DLD1 (cell line): ENCODE results near the gene ZNF473.
"Not testable (repeated sequence)": the region's sequence is repeated elsewhere in the genome, so short reads cannot be mapped to it uniquely, and the experiment has no call there.

Source experiments
- in situ Hi-C: cut with HindIII; loops from 2 replicates; pipeline ENCODE4 v1.10.0; 2017; ENCODE audit warnings: low sequenced_read_pairs

ZNF473 gene

GRCh38 chr19:50090706-50091105 lies 64.9 kb downstream of the ZNF473 start:
- in situ Hi-C loops, result not testable (repeated sequence)

DNA sequence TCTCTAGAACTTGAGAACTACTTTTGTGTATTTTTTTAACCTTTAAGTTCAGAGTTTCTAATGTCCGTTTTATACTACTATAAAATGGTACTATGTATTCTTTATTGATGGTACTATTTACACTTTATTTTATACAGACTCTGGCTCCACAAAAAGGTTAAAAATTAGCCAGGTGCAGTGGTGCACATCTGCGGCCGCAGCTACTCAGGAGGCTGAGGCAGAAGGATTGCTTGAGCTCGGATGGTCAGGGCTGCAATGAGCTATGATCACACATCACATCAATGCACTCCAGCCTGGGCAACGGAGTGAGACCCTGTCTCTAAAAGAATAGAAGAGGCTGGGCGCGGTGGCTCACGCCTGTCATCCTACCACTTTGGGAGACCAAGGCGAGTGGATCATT lies 66.0 kb downstream of the ZNF473 start:
- in situ Hi-C loops, result not testable (repeated sequence)

- in situ Hi-C loops, result not testable (repeated sequence)
Measured at GRCh38 chr19:50092597-50092996, 66.8 kb downstream of the ZNF473 start.

- in situ Hi-C loops, result not testable (repeated sequence)
Measured at GRCh38 chr19:50097884-50098283, 72.1 kb downstream of the ZNF473 start.

GRCh38 chr19:50098892-50099291 lies 73.1 kb downstream of the ZNF473 start:
- in situ Hi-C loops, result not testable (repeated sequence)

DNA sequence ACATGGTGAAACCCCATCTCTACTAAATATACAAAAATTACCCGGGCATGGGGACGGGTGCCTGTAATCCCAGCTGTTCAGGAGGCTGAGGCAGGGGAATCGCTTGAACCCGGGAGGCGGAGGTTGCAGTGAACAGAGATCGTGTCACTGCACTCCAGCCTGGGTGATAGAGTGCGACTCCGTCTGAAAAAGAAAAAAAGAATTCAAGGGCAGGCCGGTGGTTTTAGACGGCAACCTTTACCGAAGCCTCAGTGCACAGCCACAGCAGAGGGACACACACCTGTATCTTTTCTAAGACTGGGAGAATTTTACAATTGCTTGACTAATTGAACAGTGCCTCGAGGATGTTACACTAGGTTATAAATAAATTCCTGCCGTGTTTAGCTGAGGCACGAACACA lies 73.9 kb downstream of the ZNF473 start:
- in situ Hi-C loops, result not testable (repeated sequence)

GRCh38 chr19:50100946-50101345 lies 75.1 kb downstream of the ZNF473 start:
- in situ Hi-C loops, result not testable (repeated sequence)
